GM12864 (cell line): ENCODE results near the gene PCBP3.

ENCODE experiments used
- DNase-seq: peaks from one replicate; pipeline ENCODE4 v3.0.0-alpha.2; 2011; ENCODE audit warnings: low read depth
- H3K4me3 ChIP-seq: 2 replicates; pipeline ENCODE4 v1.5.1; 2011; ENCODE audit warnings: mild to moderate bottlenecking, low read depth, low read length, control low read depth
- TF ChIP-seq, protein P1 (sequence below): IDR thresholded peaks from 2 replicates; pipeline ENCODE4 v1.5.1; 2011; ENCODE audit warnings: low read depth, mild to moderate bottlenecking, moderate library complexity, low read length, control low read depth, inconsistent platforms; ENCODE audit errors: missing control alignments

Gene PCBP3

DNA sequence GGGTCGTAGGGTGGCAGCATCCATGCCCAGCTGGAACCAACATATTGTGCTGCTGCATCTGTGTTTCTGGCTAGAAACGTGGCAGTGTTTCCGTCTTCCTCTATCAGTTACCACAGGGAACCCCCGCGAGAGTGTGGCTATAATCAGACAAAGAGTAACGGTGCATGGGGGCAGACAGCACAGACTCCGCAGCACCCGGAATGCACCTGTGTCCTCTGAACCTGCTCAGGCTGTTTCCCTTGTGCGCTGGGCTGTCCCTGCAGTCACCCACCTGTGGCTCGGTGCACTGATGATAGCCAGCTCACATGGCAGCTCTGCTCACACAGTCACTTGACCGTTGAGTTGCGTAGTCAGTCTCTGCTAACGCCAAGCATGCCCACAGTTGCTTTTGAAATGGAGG lies 11.4 kb upstream of the PCBP3 start:
- TF ChIP-seq, protein P1, sequence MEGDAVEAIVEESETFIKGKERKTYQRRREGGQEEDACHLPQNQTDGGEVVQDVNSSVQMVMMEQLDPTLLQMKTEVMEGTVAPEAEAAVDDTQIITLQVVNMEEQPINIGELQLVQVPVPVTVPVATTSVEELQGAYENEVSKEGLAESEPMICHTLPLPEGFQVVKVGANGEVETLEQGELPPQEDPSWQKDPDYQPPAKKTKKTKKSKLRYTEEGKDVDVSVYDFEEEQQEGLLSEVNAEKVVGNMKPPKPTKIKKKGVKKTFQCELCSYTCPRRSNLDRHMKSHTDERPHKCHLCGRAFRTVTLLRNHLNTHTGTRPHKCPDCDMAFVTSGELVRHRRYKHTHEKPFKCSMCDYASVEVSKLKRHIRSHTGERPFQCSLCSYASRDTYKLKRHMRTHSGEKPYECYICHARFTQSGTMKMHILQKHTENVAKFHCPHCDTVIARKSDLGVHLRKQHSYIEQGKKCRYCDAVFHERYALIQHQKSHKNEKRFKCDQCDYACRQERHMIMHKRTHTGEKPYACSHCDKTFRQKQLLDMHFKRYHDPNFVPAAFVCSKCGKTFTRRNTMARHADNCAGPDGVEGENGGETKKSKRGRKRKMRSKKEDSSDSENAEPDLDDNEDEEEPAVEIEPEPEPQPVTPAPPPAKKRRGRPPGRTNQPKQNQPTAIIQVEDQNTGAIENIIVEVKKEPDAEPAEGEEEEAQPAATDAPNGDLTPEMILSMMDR = no peak
- H3K4me3 ChIP-seq = no peak overlapping the region
- DNase-seq = no peak

DNA sequence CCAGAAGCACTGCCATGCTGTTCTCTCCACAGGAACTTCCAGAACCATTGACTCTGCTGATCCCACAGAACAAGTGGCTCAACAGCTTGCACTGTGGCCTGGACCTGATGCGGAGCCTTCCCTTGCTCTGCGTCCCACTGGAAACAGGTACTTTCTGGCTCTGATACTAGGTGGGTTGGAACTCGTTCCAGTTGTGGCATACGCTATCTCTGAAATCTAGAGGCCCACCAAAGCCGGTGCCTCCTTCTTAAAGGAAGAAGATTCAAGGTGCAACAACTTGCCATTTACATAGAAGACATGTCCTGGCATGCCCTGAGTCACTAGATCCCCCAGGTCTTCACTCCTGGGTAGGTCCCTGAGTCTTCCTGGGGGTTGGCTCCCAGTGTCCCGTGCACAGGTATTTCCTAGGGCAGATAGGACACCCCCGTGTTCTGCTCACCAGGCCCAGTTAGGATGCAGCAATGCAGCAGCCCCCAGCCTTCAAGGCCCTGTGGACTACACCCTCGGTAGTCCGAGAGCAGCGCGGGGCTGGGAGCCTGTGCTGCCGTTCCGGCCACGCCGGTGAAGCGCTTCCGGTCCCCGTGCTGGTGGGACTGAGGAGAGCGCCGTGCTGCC lies 10.8 kb upstream of the PCBP3 start:
- TF ChIP-seq, protein P1 = no peak
- no peak overlapping the region for H3K4me3 ChIP-seq

DNA sequence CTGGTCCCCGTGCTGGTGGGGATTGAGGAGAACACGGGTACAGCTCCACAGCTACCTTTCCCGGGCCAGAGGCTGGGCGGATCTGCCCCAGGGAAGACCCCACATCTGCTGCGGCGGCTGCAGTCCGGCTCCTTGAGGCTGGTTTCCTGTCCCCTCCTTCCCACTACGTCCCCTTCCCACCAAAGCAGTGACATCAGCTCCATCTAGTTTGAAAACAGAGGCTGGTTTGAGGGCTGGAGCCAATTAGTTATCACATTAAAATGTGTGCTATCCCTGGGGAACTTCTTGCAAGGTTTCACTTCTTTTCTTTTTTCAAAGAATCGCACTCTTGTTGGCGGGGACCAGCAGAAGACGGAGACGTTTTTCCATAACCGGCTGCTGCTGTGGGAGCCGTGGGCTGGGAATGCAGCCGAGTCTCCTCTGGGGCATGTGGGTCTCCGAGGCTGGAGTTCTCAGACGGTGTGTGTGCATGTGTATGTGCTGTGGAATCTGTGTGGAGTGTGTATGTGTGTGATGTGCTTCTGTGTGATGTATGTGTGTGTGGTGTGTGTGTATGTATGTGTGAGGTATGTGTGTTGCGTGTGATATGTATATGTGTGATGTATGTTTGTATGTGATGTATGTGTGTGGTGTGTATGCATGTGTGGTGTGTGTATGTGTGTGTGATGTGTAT lies 8.9 kb upstream of the PCBP3 start:
- no peak overlapping the region for H3K4me3 ChIP-seq
- DNase-seq = no peak
- TF ChIP-seq, protein P1 = no peak

More for the DNA sequence above, 10.8 kb upstream of the PCBP3 start:
- DNase-seq = no peak

DNA sequence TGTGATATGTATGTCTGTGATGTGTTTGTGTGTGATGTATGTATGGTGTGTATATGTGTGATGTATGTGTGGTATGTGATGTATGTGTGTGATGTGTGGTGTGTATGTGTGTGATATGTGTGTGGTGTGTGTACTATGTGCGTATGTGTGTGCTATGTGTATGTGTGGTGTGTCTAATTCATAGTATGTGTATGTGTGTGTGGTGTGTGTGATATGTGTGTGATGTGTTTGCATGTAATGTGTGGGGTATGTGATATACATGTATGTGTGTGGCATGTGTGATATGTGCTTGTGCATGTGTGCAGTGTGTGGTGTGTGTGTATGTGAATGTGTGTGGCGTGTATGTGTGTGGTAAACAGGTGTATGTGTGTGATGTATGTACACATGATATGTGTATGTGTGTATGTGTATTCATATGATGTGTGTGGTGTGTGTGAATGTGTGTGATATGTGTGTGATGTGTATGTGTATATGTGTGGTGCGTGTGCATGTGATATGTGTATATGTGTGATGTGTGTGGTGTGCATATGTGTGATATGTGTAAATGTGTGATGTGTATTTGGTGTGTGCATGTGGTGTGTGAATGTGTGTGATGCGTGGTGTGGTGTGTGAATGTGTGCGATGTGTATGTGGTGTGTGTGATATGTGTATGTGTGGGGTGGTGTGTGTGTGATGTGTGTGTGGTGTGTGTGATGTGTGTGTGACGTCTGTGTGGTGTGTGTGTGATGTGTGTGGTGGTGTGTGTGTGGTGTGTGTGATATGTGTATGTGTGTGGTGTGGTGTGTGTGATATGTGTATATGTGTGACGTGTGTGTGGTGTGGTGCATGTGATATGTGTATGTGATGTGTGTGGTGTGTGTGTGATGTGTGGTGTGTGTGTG lies 8.0 kb upstream of the PCBP3 start:
- no peak for DNase-seq
- H3K4me3 ChIP-seq = no peak overlapping the region
- TF ChIP-seq, protein P1 = no peak

DNA sequence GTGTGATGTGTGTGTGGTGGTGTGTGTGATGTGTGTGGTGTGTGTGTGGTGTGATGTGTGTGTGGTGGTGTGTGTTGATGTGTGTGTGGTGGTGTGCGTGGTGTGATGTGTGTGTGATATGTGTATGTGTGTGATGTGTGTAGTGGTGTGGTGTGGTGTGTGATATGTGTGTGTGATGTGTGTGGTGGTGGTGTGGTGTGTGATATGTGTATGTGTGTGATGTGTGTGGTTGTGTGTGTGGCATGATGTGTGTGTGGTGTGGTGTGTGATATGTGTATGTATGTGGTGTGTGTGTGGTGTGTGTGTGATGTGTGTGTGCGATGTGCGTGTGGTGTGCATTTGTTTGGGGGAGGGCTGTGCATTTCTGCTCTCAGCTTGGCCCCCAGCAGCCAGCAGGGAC lies 7.1 kb upstream of the PCBP3 start:
- TF ChIP-seq, protein P1 = no peak
- H3K4me3 ChIP-seq = no peak overlapping the region
- DNase-seq = no peak

DNA sequence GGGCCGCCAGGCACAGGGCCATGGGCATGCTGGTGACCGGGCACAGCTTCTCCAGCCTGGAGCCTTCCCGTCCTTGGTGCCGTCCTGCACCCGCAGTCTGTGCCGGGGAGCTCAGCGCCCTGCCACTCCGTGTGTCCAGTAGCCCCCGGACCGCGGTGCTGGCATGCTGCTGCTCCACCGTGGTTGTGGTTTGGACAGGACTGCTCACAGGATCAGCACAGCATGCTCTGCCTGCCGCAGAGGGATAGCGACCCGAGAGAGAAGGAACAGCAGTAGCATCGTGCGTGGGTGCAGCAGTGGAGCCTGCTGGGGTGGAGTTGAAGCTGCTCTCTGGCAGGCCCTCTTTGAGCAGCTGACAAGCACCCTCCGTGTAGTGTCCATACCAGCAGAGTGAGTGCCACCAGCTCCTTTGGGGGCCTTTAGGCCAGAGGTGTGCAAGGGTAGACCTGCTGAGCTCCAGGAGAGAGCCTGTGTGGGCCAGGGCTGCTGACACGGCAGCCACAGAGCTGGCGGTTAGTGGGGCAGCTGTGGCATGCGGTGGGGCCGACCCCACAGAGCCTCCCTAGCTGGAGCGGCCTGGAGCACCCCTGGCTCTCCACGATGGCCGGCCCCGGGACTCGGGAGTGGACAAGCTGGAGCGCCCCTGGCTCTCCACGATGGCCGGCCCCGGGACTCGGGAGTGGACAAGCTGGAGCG lies 6.4 kb upstream of the PCBP3 start:
- TF ChIP-seq, protein P1 = no peak
- no peak overlapping the region for H3K4me3 ChIP-seq
- no peak for DNase-seq
